ENCODE results near the gene LOXL4. TPM values are rescaled to one million over a fixed set of nuclear protein-coding genes. Genes with fewer than 3 reads are reported as not detected.

The LOXL4 gene
- total and polyA plus RNA-seq, 2 experiments from 2014 or later = 32.7 to 34.4 TPM

DNA sequence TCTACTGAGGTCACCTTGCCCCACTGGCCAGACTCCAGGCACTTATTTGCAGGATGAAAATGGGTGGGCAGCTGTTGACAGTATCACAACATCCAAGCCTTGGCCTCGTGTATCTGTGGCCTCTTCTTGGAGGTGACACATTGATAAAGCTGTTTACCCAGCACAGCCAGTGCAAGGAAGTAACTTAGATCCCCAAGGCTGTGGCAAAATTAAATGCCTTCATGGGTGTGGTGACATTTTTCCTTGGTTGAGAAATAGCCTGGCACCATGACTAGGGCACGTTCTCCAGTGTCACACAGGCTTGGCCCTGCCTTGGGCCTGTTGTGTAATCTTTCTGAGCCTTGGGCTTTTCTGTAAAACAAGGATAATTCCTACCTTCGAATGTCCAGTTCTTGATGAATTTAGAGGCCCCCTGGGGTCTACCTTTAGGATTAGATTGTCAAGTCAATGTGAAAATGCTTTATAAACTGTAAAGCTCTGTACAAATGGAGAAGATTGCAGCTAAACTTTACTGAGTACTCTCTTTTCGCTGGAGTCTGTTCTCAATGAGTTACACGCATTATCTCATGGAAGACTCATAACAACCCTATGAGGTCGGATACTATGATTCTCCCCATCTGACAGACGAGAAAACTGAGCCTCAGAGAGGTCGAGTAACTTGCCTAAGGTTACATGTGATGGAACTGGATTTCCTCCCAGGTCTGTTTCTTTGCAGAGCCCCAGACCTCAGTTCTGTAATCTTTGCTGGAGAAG is 46.7 kb upstream of the LOXL4 start:
- no peaks in the 10 kb centered on the region for H3K36me3 ChIP-seq (replicated peaks; ENCODE audit: insufficient read depth, low read depth)
- H3K79me2 ChIP-seq = no peaks in the 10 kb centered on the region
- no peaks in the 10 kb centered on the region for H3K9me2 ChIP-seq (replicated peaks; ENCODE audit: insufficient read depth)
- no peaks in the 10 kb centered on the region for H3K27me3 ChIP-seq
- H3K4me3 ChIP-seq = no peak overlapping the region
- no peaks in the 10 kb centered on the region for H4K20me1 ChIP-seq (ENCODE audit: insufficient read depth, poor library complexity, severe bottlenecking)
- no peaks in the 10 kb centered on the region for H3K9me3 ChIP-seq (ENCODE audit: low read depth)
- DNase-seq (ENCODE audit: low spot score) = no peak
- H3K4me1 ChIP-seq (ENCODE audit: insufficient read depth) = no peaks in the 10 kb centered on the region
- 85% methylated on average over 8 of the region's 8 CpGs for WGBS (ENCODE audit: low lambda C conversion rate, missing lambda C conversion rate)
- H3K4me2 ChIP-seq = no peak overlapping the region
- H2AFZ ChIP-seq = no peak overlapping the region
- H3K27ac ChIP-seq = no peak overlapping the region
- TF ChIP-seq EZH2 (IDR thresholded peaks at IDR 0.05; ENCODE audit: borderline replicate concordance) (no peak), EZH2phosphoT487 (IDR thresholded peaks at IDR 0.05; ENCODE audit: low read depth, severe bottlenecking, unreplicated experiment) (no peak)
- TF ChIP-seq, protein P1, sequence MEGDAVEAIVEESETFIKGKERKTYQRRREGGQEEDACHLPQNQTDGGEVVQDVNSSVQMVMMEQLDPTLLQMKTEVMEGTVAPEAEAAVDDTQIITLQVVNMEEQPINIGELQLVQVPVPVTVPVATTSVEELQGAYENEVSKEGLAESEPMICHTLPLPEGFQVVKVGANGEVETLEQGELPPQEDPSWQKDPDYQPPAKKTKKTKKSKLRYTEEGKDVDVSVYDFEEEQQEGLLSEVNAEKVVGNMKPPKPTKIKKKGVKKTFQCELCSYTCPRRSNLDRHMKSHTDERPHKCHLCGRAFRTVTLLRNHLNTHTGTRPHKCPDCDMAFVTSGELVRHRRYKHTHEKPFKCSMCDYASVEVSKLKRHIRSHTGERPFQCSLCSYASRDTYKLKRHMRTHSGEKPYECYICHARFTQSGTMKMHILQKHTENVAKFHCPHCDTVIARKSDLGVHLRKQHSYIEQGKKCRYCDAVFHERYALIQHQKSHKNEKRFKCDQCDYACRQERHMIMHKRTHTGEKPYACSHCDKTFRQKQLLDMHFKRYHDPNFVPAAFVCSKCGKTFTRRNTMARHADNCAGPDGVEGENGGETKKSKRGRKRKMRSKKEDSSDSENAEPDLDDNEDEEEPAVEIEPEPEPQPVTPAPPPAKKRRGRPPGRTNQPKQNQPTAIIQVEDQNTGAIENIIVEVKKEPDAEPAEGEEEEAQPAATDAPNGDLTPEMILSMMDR (IDR thresholded peaks at IDR 0.05; ENCODE audit: poor library complexity) = no peak

DNA sequence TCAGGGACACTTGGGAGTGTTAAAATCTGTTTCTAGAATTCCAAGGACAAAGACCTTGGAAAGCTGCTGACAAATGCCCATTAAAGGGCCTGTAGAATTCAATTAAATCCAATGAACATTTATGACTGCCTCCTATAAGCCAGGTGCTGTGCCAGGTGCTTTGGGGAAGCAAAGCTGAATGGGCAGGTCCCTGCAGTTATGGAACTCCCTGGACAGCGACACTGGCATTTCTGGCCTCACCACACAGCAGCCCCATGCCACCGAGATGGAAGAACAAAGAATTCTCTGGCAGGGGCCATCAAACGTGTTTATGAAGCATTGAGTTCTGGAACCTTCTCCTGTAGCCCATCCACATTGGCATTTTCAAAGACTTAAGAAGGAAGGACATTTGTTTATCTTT is 45.6 kb upstream of the LOXL4 start:
- no peaks in the 10 kb centered on the region for H3K27me3 ChIP-seq
- 76% methylated on average over 3 of the region's 3 CpGs for WGBS (ENCODE audit: low lambda C conversion rate, missing lambda C conversion rate)
- no peak overlapping the region for H3K4me2 ChIP-seq

DNA sequence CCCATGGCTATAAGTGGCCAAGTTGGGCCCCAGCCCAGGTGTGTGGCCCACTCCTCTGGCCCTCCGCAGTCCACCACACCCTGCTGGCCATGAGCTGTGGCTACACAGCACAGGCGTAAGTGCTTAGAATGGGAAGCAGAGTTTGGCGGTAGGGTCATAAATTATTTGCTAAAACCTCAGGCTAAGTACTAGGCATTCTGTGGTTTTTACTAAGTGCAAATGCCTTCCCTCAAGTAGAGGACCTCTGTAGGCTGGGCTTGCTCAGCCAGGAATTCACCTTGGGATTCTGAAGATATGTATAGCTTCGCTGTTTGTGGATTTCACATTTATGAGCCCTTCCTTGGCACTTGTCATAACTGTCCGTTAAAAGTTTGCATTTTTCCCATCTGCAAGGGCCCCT is 44.8 kb upstream of the LOXL4 start:
- H3K4me1 ChIP-seq (ENCODE audit: insufficient read depth) = peaks cover 10% of the 10 kb centered on the region
- H3K27me3 ChIP-seq = no peaks in the 10 kb centered on the region
- H3K9me2 ChIP-seq (replicated peaks; ENCODE audit: insufficient read depth) = no peaks in the 10 kb centered on the region
- H3K9me3 ChIP-seq (ENCODE audit: low read depth) = no peaks in the 10 kb centered on the region
- H3K79me2 ChIP-seq = no peaks in the 10 kb centered on the region
- H4K20me1 ChIP-seq (ENCODE audit: insufficient read depth, poor library complexity, severe bottlenecking) = no peaks in the 10 kb centered on the region
- no peak for DNase-seq (ENCODE audit: low spot score)
- WGBS (ENCODE audit: low lambda C conversion rate, missing lambda C conversion rate) = 83% methylated on average over 5 of the region's 5 CpGs
- H3K36me3 ChIP-seq (replicated peaks; ENCODE audit: insufficient read depth, low read depth) = no peaks in the 10 kb centered on the region
- no peak overlapping the region for H2AFZ ChIP-seq
- no peak overlapping the region for H3K27ac ChIP-seq
- no peak for TF ChIP-seq EZH2 (IDR thresholded peaks at IDR 0.05; ENCODE audit: borderline replicate concordance)
- TF ChIP-seq EZH2phosphoT487 (IDR thresholded peaks at IDR 0.05; ENCODE audit: low read depth, severe bottlenecking, unreplicated experiment) = no peak
- TF ChIP-seq, protein P1 (IDR thresholded peaks at IDR 0.05; ENCODE audit: poor library complexity) = no peak
- H3K4me3 ChIP-seq = no peak overlapping the region
- H3K4me2 ChIP-seq = no peak overlapping the region

More for the DNA sequence above, 45.6 kb upstream of the LOXL4 start:
- H3K4me3 ChIP-seq = no peak overlapping the region
- no peak for DNase-seq (ENCODE audit: low spot score)
- peaks cover 7% of the 10 kb centered on the region for H3K4me1 ChIP-seq (ENCODE audit: insufficient read depth)
- H3K9me2 ChIP-seq (replicated peaks; ENCODE audit: insufficient read depth) = no peaks in the 10 kb centered on the region
- no peaks in the 10 kb centered on the region for H4K20me1 ChIP-seq (ENCODE audit: insufficient read depth, poor library complexity, severe bottlenecking)
- TF ChIP-seq, protein P1 (IDR thresholded peaks at IDR 0.05; ENCODE audit: poor library complexity) = no peak
- TF ChIP-seq EZH2phosphoT487 (IDR thresholded peaks at IDR 0.05; ENCODE audit: low read depth, severe bottlenecking, unreplicated experiment) (no peak), EZH2 (IDR thresholded peaks at IDR 0.05; ENCODE audit: borderline replicate concordance) (no peak)
- H2AFZ ChIP-seq = no peak overlapping the region
- no peak overlapping the region for H3K27ac ChIP-seq
- H3K36me3 ChIP-seq (replicated peaks; ENCODE audit: insufficient read depth, low read depth) = no peaks in the 10 kb centered on the region
- H3K9me3 ChIP-seq (ENCODE audit: low read depth) = no peaks in the 10 kb centered on the region
- H3K79me2 ChIP-seq = no peaks in the 10 kb centered on the region

Data from hepatocyte (in vitro differentiated cells).